A549 (cell line): ENCODE data around the gene MLC1. TPM values are rescaled to one million over a fixed set of nuclear protein-coding genes. Genes with fewer than 3 reads are reported as not detected.

ENCODE experiments used
- ATAC-seq, 2 experiments: fragments of 200-7000 bp in 1 of 2; fragments of >200 bp in 1 of 2; cut with Nextera tagmentation in 1 of 2; cut with Tn5 transposase in 1 of 2; 3 replicates each; pipeline versions ENCODE4 v1.8.0 to v1.9.1; 2018 to 2020; ENCODE audit warnings: mild to moderate bottlenecking in 1 of 2, moderate library complexity in 1 of 2
- CTCF ChIA-PET: fragments of 300-600 bp; sonication (Branson Sonifier 250); formaldehyde crosslinking; extraction: SDS; loops from one replicate; lab custom pipeline; 2021; ENCODE audit warnings: antibody characterized with exemption, inconsistent platforms; lab: Yijun Ruan, JAX
- POLR2A ChIA-PET: fragments of 350-600 bp; formaldehyde crosslinking; extraction: SDS; loops from one replicate; lab custom pipeline; 2021; ENCODE audit warnings: antibody characterized with exemption, inconsistent platforms; lab: Yijun Ruan, JAX
- DNase-seq, 2 experiments: peaks; one replicate each; pipeline versions ENCODE4 v3.0.0 to v3.0.0-alpha.2; 2011 to 2016; ENCODE audit warnings: low read depth in 1 of 2, low spot score in 1 of 2
- FAIRE-seq: peaks from 2 replicates; lab custom pipeline; 2011; peaks lifted over from hg19 to GRCh38; lab: Jason Lieb, UNC
- H3K27ac ChIP-seq, 2 experiments: fragments of >200 bp; sonication (Bioruptor Twin); formaldehyde crosslinking; 3 replicates each; pipeline ENCODE4 v1.5.1; 2016 to 2017
- H3K4me1 ChIP-seq: fragments of >200 bp; sonication (Bioruptor Twin); formaldehyde crosslinking; 3 replicates; pipeline ENCODE4 v1.6.1; 2016
- H3K4me2 ChIP-seq: fragments of >200 bp; sonication (Bioruptor Twin); formaldehyde crosslinking; 3 replicates; pipeline ENCODE4 v1.6.1; 2016
- H3K4me3 ChIP-seq: fragments of >200 bp; sonication (Bioruptor Twin); formaldehyde crosslinking; 3 replicates; pipeline ENCODE4 v1.5.1; 2016
- H3K9me3 ChIP-seq: fragments of >200 bp; sonication (Bioruptor Twin); formaldehyde crosslinking; 3 replicates; pipeline ENCODE4 v1.6.1; 2016
- ATOH8 ChIP-seq: fragments of 250-450 bp; sonication (Bioruptor Pico); IDR thresholded peaks from 2 replicates; pipeline ENCODE4 v1.5.0; 2020; ENCODE audit warnings: low read depth, mild to moderate bottlenecking, moderate library complexity
- CBX2 ChIP-seq: fragments of 200-600 bp; sonication (generic); IDR thresholded peaks from 2 replicates; pipeline ENCODE4 v1.6.1; 2016; ENCODE audit warnings: low read depth, mild to moderate bottlenecking, borderline replicate concordance
- CEBPB ChIP-seq, 2 experiments: fragments of >200 bp in 1 of 2; sonication (Bioruptor Twin) in 1 of 2; formaldehyde crosslinking in 1 of 2; IDR thresholded peaks; 2 replicates each; pipeline ENCODE4 v1.6.1; 2012 to 2016
- CTCF ChIP-seq: fragments of >200 bp; sonication (Bioruptor Twin); formaldehyde crosslinking; IDR thresholded peaks from 3 replicates; pipeline ENCODE4 v1.5.1; 2016
- E2F6 ChIP-seq: IDR thresholded peaks from 2 replicates; pipeline ENCODE4 v1.6.1; 2012; ENCODE audit warnings: low read depth, borderline replicate concordance
- HEYL ChIP-seq: fragments of 250-450 bp; sonication (Bioruptor Pico); IDR thresholded peaks from 2 replicates; pipeline ENCODE4 v1.8.0; 2021; ENCODE audit warnings: mild to moderate bottlenecking, moderate library complexity
- HMGXB4 ChIP-seq: fragments of 250-450 bp; sonication (Bioruptor Pico); IDR thresholded peaks from 2 replicates; pipeline ENCODE4 v1.5.0; 2021; ENCODE audit warnings: mild to moderate bottlenecking, moderate library complexity, borderline replicate concordance
- HOXB13 ChIP-seq: fragments of 250-450 bp; sonication (Bioruptor Pico); IDR thresholded peaks from 2 replicates; pipeline ENCODE4 v1.5.0; 2020; ENCODE audit warnings: low read depth, mild to moderate bottlenecking, moderate library complexity
- JUNB ChIP-seq: fragments of >200 bp; sonication (Bioruptor Twin); formaldehyde crosslinking; IDR thresholded peaks from 2 replicates; pipeline ENCODE4 v1.6.1; 2016
- KDM5A ChIP-seq: fragments of 200-600 bp; sonication (generic); IDR thresholded peaks from 2 replicates; pipeline ENCODE4 v1.6.1; 2016; ENCODE audit warnings: antibody characterized with exemption, mild to moderate bottlenecking
- MAZ ChIP-seq: fragments of 150-350 bp; IDR thresholded peaks from 2 replicates; pipeline ENCODE4 v1.6.1; 2014; ENCODE audit warnings: antibody characterized with exemption, low read depth, low read length, borderline replicate concordance
- RAD21 ChIP-seq, 2 experiments: fragments of >200 bp in 1 of 2; sonication (Bioruptor Twin) in 1 of 2; formaldehyde crosslinking in 1 of 2; IDR thresholded peaks in 1 of 2; conservative IDR thresholded peaks in 1 of 2; 2 replicates in 1 of 2; 3 replicates in 1 of 2; pipeline ENCODE4 v1.6.1; 2012 to 2018; ENCODE audit warnings: inconsistent platforms in 1 of 2
- RARB ChIP-seq: fragments of 250-450 bp; sonication (Bioruptor Pico); IDR thresholded peaks from 2 replicates; pipeline ENCODE4 v1.8.0; 2021; ENCODE audit warnings: mild to moderate bottlenecking, moderate library complexity
- RFX5 ChIP-seq: fragments of 450-650 bp; IDR thresholded peaks from 2 replicates; pipeline ENCODE4 v1.7.1; 2014; ENCODE audit warnings: antibody characterized with exemption, mild to moderate bottlenecking, moderate library complexity
- RNF2 ChIP-seq: fragments of 200-600 bp; sonication (generic); IDR thresholded peaks from 2 replicates; pipeline ENCODE4 v1.6.1; 2016; ENCODE audit warnings: low read depth, mild to moderate bottlenecking, antibody characterized with exemption, moderate library complexity, borderline replicate concordance
- SMC3 ChIP-seq: fragments of >200 bp; sonication (Bioruptor Twin); formaldehyde crosslinking; IDR thresholded peaks from 3 replicates; pipeline ENCODE4 v1.6.1; 2018; ENCODE audit warnings: inconsistent platforms
- TFCP2L1 ChIP-seq: fragments of 250-450 bp; sonication (Bioruptor Pico); IDR thresholded peaks from 2 replicates; pipeline ENCODE4 v1.5.0; 2021; ENCODE audit warnings: mild to moderate bottlenecking
- TP53 ChIP-seq: fragments of 250-450 bp; sonication (Bioruptor Pico); IDR thresholded peaks from 2 replicates; pipeline ENCODE4 v1.5.0; 2021; ENCODE audit warnings: mild to moderate bottlenecking, moderate library complexity
- ZC3H11A ChIP-seq: fragments of 450-650 bp; IDR thresholded peaks from 2 replicates; pipeline ENCODE4 v1.6.1; 2014; ENCODE audit warnings: antibody characterized with exemption, mild to moderate bottlenecking
- ZFP36 ChIP-seq: fragments of 450-650 bp; IDR thresholded peaks from 2 replicates; pipeline ENCODE4 v1.6.1; 2014; ENCODE audit warnings: borderline replicate concordance; ENCODE audit not compliant: partially characterized antibody
- ZSCAN20 ChIP-seq: fragments of 250-450 bp; sonication (Bioruptor Pico); IDR thresholded peaks from 2 replicates; pipeline ENCODE4 v1.8.0; 2022; ENCODE audit warnings: mild to moderate bottlenecking, moderate library complexity
- WGBS: methylation state at CpG from one replicate; pipeline ENCODE4 v1.1.6; 2017; ENCODE audit errors: missing lambda C conversion rate; 5-methylcytosine and 5-hydroxymethylcytosine counted together
- polyA plus RNA-seq, 4 experiments: library from polyadenylated mRNA; depleted of rRNA in 3 of 4; stranded (reverse); fragments of >200 nt; fragmentation: RNase III in 1 of 4; extraction: RNeasy Plus Mini Kit Qiagen cat#74134 plus additional on column Dnase treatment in 1 of 4; gene quantifications; 2 replicates in 3 of 4; 3 replicates in 1 of 4; pipeline ENCODE4 v1.2.3, GENCODE V29; 2011 to 2017

The MLC1 gene
- polyA plus RNA-seq, 2 of the 4 experiments (the other 2 are of a cell fraction): not detected

- Histone ChIP-seq H3K4me2 (no peak overlapping the region), H3K27ac (no peak overlapping the region), H3K4me3 (no peak overlapping the region), H3K9me3 (no peaks in the 10 kb centered on the region), H3K4me1 (peaks cover 9% of the 10 kb centered on the region; the same call in 2 of the 3 replicates)
- TF ChIP-seq TFCP2L1 (CRISPR knock-in tag): no peak
- TF ChIP-seq SMC3: no peak
- no peak for TF ChIP-seq JUNB
- TF ChIP-seq RARB (CRISPR knock-in tag): no peak
- no peak for TF ChIP-seq RAD21 (conservative IDR thresholded peaks at IDR 0.05 in 1 of 2, IDR thresholded peaks at IDR 0.05 in 1 of 2)
- no peak for TF ChIP-seq MAZ
- TF ChIP-seq HOXB13 (CRISPR knock-in tag): no peak
- ATAC-seq: no peak
- 81% methylated on average over 17 of the region's 19 CpGs for WGBS
- ChIA-PET CTCF (no interaction called here), POLR2A (no interaction called here)
- FAIRE-seq: no peak
- DNase-seq: no peak
Measured at GRCh38 chr22:50062509-50063135, 22.6 kb downstream of the MLC1 start.

GRCh38 chr22:50061824-50062355 lies 23.3 kb downstream of the MLC1 start:
- H3K4me3 ChIP-seq: no peak overlapping the region
- CTCF ChIA-PET: no interaction called here
- peaks cover 9% of the 10 kb centered on the region; the same call in 2 of the 3 replicates for H3K4me1 ChIP-seq
- no peak overlapping the region for H3K27ac ChIP-seq
- TF ChIP-seq CBX2: no peak
- TF ChIP-seq E2F6: no peak
- TF ChIP-seq HMGXB4 (CRISPR knock-in tag): no peak
- TF ChIP-seq ZC3H11A: no peak
- TF ChIP-seq TP53 (CRISPR knock-in tag): no peak
- no peak for TF ChIP-seq HEYL (CRISPR knock-in tag)
- no peak for TF ChIP-seq CEBPB (IDR thresholded peaks at IDR 0.05)
- TF ChIP-seq ZFP36: no peak
- no peak for TF ChIP-seq ZSCAN20 (CRISPR knock-in tag)
- TF ChIP-seq RAD21 (conservative IDR thresholded peaks at IDR 0.05 in 1 of 2, IDR thresholded peaks at IDR 0.05 in 1 of 2): no peak
- no peak for TF ChIP-seq MAZ
- TF ChIP-seq CTCF: no peak
- TF ChIP-seq SMC3: no peak
- no peak for TF ChIP-seq RNF2
- TF ChIP-seq KDM5A: no peak
- no peak for TF ChIP-seq RFX5
- TF ChIP-seq ATOH8 (CRISPR knock-in tag): no peak
- ATAC-seq (no peak), FAIRE-seq (no peak), DNase-seq (no peak)
- H3K9me3 ChIP-seq: no peaks in the 10 kb centered on the region
- no peak overlapping the region for H3K4me2 ChIP-seq
- WGBS: 36% methylated on average over 8 of the region's 17 CpGs
- POLR2A ChIA-PET: no interaction called here
